Caco-2 (cell line): Measurements from ENCODE around the gene SARDH. TPM values are rescaled to one million over a fixed set of nuclear protein-coding genes. Genes with fewer than 3 reads are reported as not detected.
A peak's percentile ranks its signal among the peaks of the same experiment; 100 is the strongest.

Experiments
- BruUV-seq: library from RNA; stranded (reverse); fragments of 400-500 nt; replicated peaks from 2 replicates; lab custom pipeline; 2021; lab: Mats Ljungman, UMichigan
- CTCF ChIA-PET: fragments of 300-600 bp; sonication (Branson Sonifier 250); formaldehyde crosslinking; loops from one replicate; lab custom pipeline; 2022; ENCODE audit warnings: antibody characterized with exemption; lab: Charles Lee
- POLR2A ChIA-PET: fragments of 300-600 bp; sonication (Branson Sonifier 250); formaldehyde crosslinking; loops from one replicate; lab custom pipeline; 2022; ENCODE audit warnings: antibody characterized with exemption; lab: Charles Lee
- DNase-seq, 2 experiments: peaks; one replicate each; pipeline versions ENCODE4 v3.0.0 to v3.0.0-alpha.2; 2020 to 2022
- H3K27me3 ChIP-seq: replicated peaks from 2 replicates; pipeline ENCODE4 v1.6.0; 2011; ENCODE audit warnings: low read length; ENCODE audit not compliant: control insufficient read depth, insufficient read depth
- H3K36me3 ChIP-seq: 2 replicates; pipeline ENCODE4 v1.5.1; 2011; ENCODE audit warnings: low read length; ENCODE audit not compliant: control insufficient read depth, insufficient read depth
- H3K4me1 ChIP-seq: fragments of 250-450 bp; sonication (Bioruptor Pico); 2 replicates; pipeline ENCODE4 v1.5.1; 2020; ENCODE audit warnings: mild to moderate bottlenecking
- H3K4me3 ChIP-seq: 2 replicates; pipeline ENCODE4 v1.5.1; 2011; ENCODE audit warnings: low read depth, mild to moderate bottlenecking, control low read depth, low read length
- H3K9me3 ChIP-seq: fragments of 250-450 bp; sonication (Bioruptor Pico); 2 replicates; pipeline ENCODE4 v1.5.1; 2020; ENCODE audit warnings: mild to moderate bottlenecking, moderate library complexity
- H3K27ac Mint-ChIP-seq: one replicate; pipeline ENCODE4 v1.8.0; 2022; ENCODE audit warnings: mixed read lengths; ENCODE audit not compliant: unreplicated experiment
- H3K27me3 Mint-ChIP-seq: one replicate; pipeline ENCODE4 v1.8.0; 2022; ENCODE audit warnings: mixed read lengths; ENCODE audit not compliant: insufficient read depth, unreplicated experiment
- H3K36me3 Mint-ChIP-seq: one replicate; pipeline ENCODE4 v1.8.0; 2022; ENCODE audit warnings: mild to moderate bottlenecking, mixed read lengths; ENCODE audit not compliant: insufficient read depth, unreplicated experiment
- H3K4me1 Mint-ChIP-seq: one replicate; pipeline ENCODE4 v1.8.0; 2022; ENCODE audit warnings: low read depth, mixed read lengths; ENCODE audit not compliant: unreplicated experiment
- H3K4me3 Mint-ChIP-seq: one replicate; pipeline ENCODE4 v1.8.0; 2022; ENCODE audit warnings: mild to moderate bottlenecking, moderate library complexity, mixed read lengths; ENCODE audit not compliant: unreplicated experiment
- H3K9me3 Mint-ChIP-seq: one replicate; pipeline ENCODE4 v1.8.0; 2022; ENCODE audit warnings: mixed read lengths; ENCODE audit not compliant: unreplicated experiment
- CTCF ChIP-seq, 2 experiments: fragments of 200-600 bp in 1 of 2; IDR thresholded peaks; 1 replicate in 1 of 2; 2 replicates in 1 of 2; pipeline versions ENCODE4 v1.5.1 to v1.8.0; 2011 to 2022; ENCODE audit warnings: antibody characterized with exemption in 1 of 2, control low read depth in 1 of 2, inconsistent platforms in 1 of 2, low read depth in 1 of 2, low read length in 1 of 2, mild to moderate bottlenecking in 1 of 2, moderate library complexity in 1 of 2; ENCODE audit not compliant: insufficient read depth in 1 of 2, severe bottlenecking in 1 of 2, unreplicated experiment in 1 of 2
- intact Hi-C: fragments of 100-400 bp; cut with micrococcal nuclease; formaldehyde crosslinking; loops from one replicate; pipeline ENCODE4 v1.10.0; 2022; ENCODE audit not compliant: unreplicated experiment
- total RNA-seq: library from RNA; stranded (reverse); gene quantifications from 2 replicates; pipeline ENCODE4 v1.2.3, GENCODE V29; 2022

The SARDH gene
- total RNA-seq, 1 experiment from 2014 or later = 0.36 TPM

DNA sequence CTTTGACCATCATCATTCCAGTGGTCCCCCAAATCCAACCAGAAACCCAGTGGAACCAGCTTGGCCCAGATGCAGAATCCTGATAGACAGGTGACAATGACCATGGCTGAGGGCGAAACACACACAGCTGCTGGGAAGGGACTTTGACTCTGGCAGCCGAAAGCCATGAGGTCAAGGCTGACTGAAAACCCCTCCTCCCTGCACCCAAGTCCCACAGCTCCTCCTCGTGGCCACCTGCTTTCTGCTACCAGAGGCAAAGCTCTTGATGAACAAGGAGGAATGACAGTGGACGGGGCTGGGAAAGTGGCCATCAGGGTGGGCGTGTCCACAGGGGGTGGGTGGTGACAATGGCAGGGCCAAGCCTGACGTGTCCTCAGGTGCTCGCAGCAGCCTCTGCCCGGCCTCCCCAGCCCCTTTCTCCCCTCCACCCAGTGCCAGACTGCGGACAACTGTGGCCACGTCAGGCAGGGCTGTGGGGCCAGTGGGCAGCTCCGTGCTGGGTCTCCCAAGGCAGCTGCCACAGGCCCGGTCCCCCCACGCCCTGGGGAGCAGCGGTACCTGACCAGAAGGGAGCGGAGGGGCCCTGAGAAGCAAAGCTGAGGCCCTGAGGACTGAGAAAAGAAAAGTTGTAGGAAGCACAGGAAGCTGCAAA is 30.8 kb upstream of the SARDH start:
- Mint-ChIP-seq H3K27me3 (no peaks in the 10 kb centered on the region), H3K4me3 (no peak overlapping the region), H3K4me1 (no peaks in the 10 kb centered on the region), H3K9me3 (peaks cover 19% of the 10 kb centered on the region), H3K27ac (no peak overlapping the region), H3K36me3 (peaks cover 77% of the 10 kb centered on the region)
- Histone ChIP-seq H3K4me1 (no peaks in the 10 kb centered on the region), H3K9me3 (peaks cover 13% of the 10 kb centered on the region), H3K27me3 (no peaks in the 10 kb centered on the region), H3K4me3 (no peak overlapping the region), H3K36me3 (peaks cover 17% of the 10 kb centered on the region)
- ChIA-PET POLR2A (no interaction called here), CTCF (interaction anchor here (1.6 kb wide), 1 partner anchor 13 kb away, joined by 4 read pairs; no protein-coding TSS in a partner anchor)
- intact Hi-C loops = no loop called here
- no peak for TF ChIP-seq CTCF (IDR thresholded peaks at IDR 0.05; ENCODE audit: insufficient read depth in 1 of 2, low read depth in 1 of 2, low read length in 1 of 2, severe bottlenecking in 1 of 2, unreplicated experiment in 1 of 2)
- BruUV-seq = no TSS peak
- peak in 1 of 2 experiments; percentile 34 for DNase-seq

- ChIA-PET POLR2A (no interaction called here), CTCF (interaction anchor here (1.6 kb wide), 1 partner anchor 14 kb away, joined by 4 read pairs; no protein-coding TSS in a partner anchor)
- BruUV-seq = no TSS peak
- H3K27me3 Mint-ChIP-seq = no peaks in the 10 kb centered on the region
- Histone ChIP-seq H3K4me3 (no peak overlapping the region), H3K9me3 (peaks cover 10% of the 10 kb centered on the region), H3K4me1 (no peaks in the 10 kb centered on the region), H3K36me3 (peaks cover 15% of the 10 kb centered on the region), H3K27me3 (no peaks in the 10 kb centered on the region)
- no peak overlapping the region for H3K4me3 Mint-ChIP-seq
- no peak for TF ChIP-seq CTCF (IDR thresholded peaks at IDR 0.05; ENCODE audit: insufficient read depth in 1 of 2, low read depth in 1 of 2, low read length in 1 of 2, severe bottlenecking in 1 of 2, unreplicated experiment in 1 of 2)
- H3K4me1 Mint-ChIP-seq = no peaks in the 10 kb centered on the region
- peaks cover 19% of the 10 kb centered on the region for H3K9me3 Mint-ChIP-seq
- intact Hi-C loops = no loop called here
- peak in 1 of 2 experiments; percentile 18 for DNase-seq
- H3K36me3 Mint-ChIP-seq = peaks cover 77% of the 10 kb centered on the region
- H3K27ac Mint-ChIP-seq = no peak overlapping the region
Observed at GRCh38 chr9:133768371-133768858, 30.3 kb upstream of the SARDH start.

DNA sequence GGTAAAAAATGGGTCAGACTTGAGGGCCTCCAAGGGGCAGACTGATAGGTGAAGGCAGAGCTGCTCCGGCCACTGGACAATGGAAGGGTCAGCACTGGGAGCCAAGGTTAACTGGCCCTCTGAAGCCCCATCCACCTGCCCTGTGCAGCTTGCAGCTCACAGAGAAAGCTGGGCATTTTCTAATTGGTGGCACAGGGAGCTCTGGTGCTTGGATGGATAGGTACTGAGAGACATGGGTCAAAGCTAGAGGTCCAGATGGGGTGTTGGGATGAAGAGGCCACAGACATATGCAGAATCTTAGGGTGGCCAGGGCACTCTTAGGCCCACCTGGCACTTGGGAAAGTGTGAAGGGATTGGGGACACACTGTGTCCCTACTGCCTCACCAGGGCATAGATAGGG is 29.5 kb upstream of the SARDH start:
- H3K4me1 Mint-ChIP-seq = no peaks in the 10 kb centered on the region

More for the DNA sequence above, 29.5 kb upstream of the SARDH start:
- BruUV-seq = no TSS peak
- no peak overlapping the region for H3K4me3 Mint-ChIP-seq
- H3K9me3 Mint-ChIP-seq = peaks cover 19% of the 10 kb centered on the region
- no peaks in the 10 kb centered on the region for H3K27me3 Mint-ChIP-seq
- TF ChIP-seq CTCF (IDR thresholded peaks at IDR 0.05; ENCODE audit: insufficient read depth in 1 of 2, low read depth in 1 of 2, low read length in 1 of 2, severe bottlenecking in 1 of 2, unreplicated experiment in 1 of 2) = no peak
- Histone ChIP-seq H3K36me3 (peaks cover 15% of the 10 kb centered on the region), H3K9me3 (peaks cover 10% of the 10 kb centered on the region), H3K27me3 (no peaks in the 10 kb centered on the region), H3K4me1 (no peaks in the 10 kb centered on the region), H3K4me3 (no peak overlapping the region)
- ChIA-PET POLR2A (no interaction called here), CTCF (no interaction called here)
- peaks cover 71% of the 10 kb centered on the region for H3K36me3 Mint-ChIP-seq
- intact Hi-C loops = no loop called here
- no peak overlapping the region for H3K27ac Mint-ChIP-seq
- DNase-seq = peak in 1 of 2 experiments; percentile 22
